ENCODE data around the gene P2RY6. TPM values are rescaled to one million over a fixed set of nuclear protein-coding genes. Genes with fewer than 3 reads are reported as not detected.

Gene P2RY6
- total and polyA plus RNA-seq, 2 of the 8 experiments (the other 6 are each of a cell fraction or from before 2014, with no cell fraction given): 0.15 TPM; not detected in 1

DNA sequence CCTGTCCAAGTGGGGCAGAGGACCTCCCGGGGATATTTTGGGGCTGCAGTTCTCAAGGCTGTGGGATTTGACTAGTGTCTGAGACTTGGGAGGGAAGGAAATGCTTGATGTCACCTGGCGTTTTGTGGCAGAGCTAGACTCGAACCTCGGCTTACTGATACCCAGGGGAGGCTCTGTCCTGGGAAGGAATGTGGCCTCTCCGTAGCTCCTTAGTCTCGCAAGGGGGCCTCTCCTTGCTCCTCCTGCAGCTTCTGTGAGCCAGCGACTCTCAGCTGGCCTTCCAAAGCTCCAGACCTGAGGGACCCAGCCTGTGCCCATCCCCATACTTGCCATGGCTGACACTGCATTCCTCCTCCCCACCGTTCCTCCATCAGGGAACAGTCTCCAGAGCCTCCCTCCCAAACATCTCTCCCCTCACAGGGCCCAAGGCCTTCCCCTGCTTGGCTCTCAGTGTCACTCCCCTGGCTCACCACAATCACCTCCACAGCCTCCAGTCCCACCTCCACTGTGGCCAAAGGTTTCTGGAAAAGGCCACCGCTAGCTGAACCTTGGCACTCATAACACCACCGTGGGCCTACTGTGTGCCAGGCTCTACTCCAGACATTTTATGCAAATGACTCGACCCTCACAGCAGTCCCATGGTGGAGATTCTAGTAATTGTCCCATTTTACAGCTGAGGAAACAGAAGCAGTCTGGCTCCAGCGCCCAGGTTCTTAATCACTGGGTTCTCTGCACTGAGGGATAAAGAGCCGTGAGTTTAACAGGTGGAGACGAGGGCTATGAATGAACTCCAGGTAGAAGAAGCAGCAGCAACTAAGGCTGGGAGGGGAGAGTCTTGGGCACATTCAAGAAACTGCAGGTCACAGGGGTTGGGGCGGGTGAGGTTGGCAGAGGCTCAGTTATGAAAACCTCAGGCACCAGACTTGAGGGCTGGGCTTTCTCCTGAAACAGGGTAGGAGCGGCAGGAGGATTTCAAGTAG, 42.0 kb upstream of the P2RY6 start (continued):
- TF ChIP-seq, protein P1, sequence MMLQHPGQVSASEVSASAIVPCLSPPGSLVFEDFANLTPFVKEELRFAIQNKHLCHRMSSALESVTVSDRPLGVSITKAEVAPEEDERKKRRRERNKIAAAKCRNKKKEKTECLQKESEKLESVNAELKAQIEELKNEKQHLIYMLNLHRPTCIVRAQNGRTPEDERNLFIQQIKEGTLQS (IDR thresholded peaks at IDR 0.05; ENCODE audit: insufficient read depth, low read depth, low read length): no peak
- TF ChIP-seq, protein P2, sequence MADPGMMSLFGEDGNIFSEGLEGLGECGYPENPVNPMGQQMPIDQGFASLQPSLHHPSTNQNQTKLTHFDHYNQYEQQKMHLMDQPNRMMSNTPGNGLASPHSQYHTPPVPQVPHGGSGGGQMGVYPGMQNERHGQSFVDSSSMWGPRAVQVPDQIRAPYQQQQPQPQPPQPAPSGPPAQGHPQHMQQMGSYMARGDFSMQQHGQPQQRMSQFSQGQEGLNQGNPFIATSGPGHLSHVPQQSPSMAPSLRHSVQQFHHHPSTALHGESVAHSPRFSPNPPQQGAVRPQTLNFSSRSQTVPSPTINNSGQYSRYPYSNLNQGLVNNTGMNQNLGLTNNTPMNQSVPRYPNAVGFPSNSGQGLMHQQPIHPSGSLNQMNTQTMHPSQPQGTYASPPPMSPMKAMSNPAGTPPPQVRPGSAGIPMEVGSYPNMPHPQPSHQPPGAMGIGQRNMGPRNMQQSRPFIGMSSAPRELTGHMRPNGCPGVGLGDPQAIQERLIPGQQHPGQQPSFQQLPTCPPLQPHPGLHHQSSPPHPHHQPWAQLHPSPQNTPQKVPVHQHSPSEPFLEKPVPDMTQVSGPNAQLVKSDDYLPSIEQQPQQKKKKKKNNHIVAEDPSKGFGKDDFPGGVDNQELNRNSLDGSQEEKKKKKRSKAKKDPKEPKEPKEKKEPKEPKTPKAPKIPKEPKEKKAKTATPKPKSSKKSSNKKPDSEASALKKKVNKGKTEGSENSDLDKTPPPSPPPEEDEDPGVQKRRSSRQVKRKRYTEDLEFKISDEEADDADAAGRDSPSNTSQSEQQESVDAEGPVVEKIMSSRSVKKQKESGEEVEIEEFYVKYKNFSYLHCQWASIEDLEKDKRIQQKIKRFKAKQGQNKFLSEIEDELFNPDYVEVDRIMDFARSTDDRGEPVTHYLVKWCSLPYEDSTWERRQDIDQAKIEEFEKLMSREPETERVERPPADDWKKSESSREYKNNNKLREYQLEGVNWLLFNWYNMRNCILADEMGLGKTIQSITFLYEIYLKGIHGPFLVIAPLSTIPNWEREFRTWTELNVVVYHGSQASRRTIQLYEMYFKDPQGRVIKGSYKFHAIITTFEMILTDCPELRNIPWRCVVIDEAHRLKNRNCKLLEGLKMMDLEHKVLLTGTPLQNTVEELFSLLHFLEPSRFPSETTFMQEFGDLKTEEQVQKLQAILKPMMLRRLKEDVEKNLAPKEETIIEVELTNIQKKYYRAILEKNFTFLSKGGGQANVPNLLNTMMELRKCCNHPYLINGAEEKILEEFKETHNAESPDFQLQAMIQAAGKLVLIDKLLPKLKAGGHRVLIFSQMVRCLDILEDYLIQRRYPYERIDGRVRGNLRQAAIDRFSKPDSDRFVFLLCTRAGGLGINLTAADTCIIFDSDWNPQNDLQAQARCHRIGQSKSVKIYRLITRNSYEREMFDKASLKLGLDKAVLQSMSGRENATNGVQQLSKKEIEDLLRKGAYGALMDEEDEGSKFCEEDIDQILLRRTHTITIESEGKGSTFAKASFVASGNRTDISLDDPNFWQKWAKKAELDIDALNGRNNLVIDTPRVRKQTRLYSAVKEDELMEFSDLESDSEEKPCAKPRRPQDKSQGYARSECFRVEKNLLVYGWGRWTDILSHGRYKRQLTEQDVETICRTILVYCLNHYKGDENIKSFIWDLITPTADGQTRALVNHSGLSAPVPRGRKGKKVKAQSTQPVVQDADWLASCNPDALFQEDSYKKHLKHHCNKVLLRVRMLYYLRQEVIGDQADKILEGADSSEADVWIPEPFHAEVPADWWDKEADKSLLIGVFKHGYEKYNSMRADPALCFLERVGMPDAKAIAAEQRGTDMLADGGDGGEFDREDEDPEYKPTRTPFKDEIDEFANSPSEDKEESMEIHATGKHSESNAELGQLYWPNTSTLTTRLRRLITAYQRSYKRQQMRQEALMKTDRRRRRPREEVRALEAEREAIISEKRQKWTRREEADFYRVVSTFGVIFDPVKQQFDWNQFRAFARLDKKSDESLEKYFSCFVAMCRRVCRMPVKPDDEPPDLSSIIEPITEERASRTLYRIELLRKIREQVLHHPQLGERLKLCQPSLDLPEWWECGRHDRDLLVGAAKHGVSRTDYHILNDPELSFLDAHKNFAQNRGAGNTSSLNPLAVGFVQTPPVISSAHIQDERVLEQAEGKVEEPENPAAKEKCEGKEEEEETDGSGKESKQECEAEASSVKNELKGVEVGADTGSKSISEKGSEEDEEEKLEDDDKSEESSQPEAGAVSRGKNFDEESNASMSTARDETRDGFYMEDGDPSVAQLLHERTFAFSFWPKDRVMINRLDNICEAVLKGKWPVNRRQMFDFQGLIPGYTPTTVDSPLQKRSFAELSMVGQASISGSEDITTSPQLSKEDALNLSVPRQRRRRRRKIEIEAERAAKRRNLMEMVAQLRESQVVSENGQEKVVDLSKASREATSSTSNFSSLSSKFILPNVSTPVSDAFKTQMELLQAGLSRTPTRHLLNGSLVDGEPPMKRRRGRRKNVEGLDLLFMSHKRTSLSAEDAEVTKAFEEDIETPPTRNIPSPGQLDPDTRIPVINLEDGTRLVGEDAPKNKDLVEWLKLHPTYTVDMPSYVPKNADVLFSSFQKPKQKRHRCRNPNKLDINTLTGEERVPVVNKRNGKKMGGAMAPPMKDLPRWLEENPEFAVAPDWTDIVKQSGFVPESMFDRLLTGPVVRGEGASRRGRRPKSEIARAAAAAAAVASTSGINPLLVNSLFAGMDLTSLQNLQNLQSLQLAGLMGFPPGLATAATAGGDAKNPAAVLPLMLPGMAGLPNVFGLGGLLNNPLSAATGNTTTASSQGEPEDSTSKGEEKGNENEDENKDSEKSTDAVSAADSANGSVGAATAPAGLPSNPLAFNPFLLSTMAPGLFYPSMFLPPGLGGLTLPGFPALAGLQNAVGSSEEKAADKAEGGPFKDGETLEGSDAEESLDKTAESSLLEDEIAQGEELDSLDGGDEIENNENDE (IDR thresholded peaks at IDR 0.05; ENCODE audit: insufficient replicate concordance, low read length): no peak
- TF ChIP-seq JUN (IDR thresholded peaks at IDR 0.05; ENCODE audit: low read depth, low read length): no peak
- no peak for TF ChIP-seq BACH1 (IDR thresholded peaks at IDR 0.05; ENCODE audit: low read length)
- TF ChIP-seq JUND (IDR thresholded peaks at IDR 0.05; ENCODE audit: low read length): no peak

Data from H1 (cell line).